ENCODE measurements around the gene ADRA2C. TPM values are rescaled to one million over a fixed set of nuclear protein-coding genes. Genes with fewer than 3 reads are reported as not detected.

Gene ADRA2C
- total and polyA plus RNA-seq, 2 donors, result 0.33 to 4.4 TPM

GRCh38 chr4:3771164-3771809 lies 5.1 kb downstream of the ADRA2C start:
- DNase-seq (ENCODE audit: low read depth in 6 of 9, low spot score in 9 of 9), result no peak
- Histone ChIP-seq H3K4me1 (ENCODE audit: control insufficient read depth in 2 of 2, insufficient read depth in 2 of 2, low read length in 2 of 2) (no peaks in the 10 kb centered on the region), H3K4me3 (ENCODE audit: low read length in 2 of 2) (no peak overlapping the region), H3K27ac (ENCODE audit: low read depth in 1 of 2, low read length in 1 of 2) (no peak overlapping the region), H3K9me3 (ENCODE audit: control insufficient read depth in 2 of 2, insufficient read depth in 1 of 2, low read length in 1 of 2) (no peaks in the 10 kb centered on the region), H3K27me3 (ENCODE audit: control insufficient read depth in 2 of 2, insufficient read depth in 1 of 2, low read length in 1 of 2) (peaks cover 30 to 45% of the 10 kb centered on the region in 2 donors), H3K36me3 (ENCODE audit: control insufficient read depth in 2 of 2, insufficient read depth in 2 of 2, low read length in 1 of 2) (no peaks in the 10 kb centered on the region)
- 78% methylated on average over 20 of the region's 20 CpGs for WGBS

- WGBS, result 87% methylated on average over 24 of the region's 24 CpGs
- Histone ChIP-seq H3K9me3 (ENCODE audit: control insufficient read depth in 2 of 2, insufficient read depth in 1 of 2, low read length in 1 of 2) (no peaks in the 10 kb centered on the region), H3K27ac (ENCODE audit: low read depth in 1 of 2, low read length in 1 of 2) (no peak overlapping the region), H3K36me3 (ENCODE audit: control insufficient read depth in 2 of 2, insufficient read depth in 2 of 2, low read length in 1 of 2) (no peaks in the 10 kb centered on the region), H3K27me3 (ENCODE audit: control insufficient read depth in 2 of 2, insufficient read depth in 1 of 2, low read length in 1 of 2) (peaks cover 23 to 40% of the 10 kb centered on the region in 2 donors), H3K4me3 (ENCODE audit: low read length in 2 of 2) (no peak overlapping the region), H3K4me1 (ENCODE audit: control insufficient read depth in 2 of 2, insufficient read depth in 2 of 2, low read length in 2 of 2) (no peaks in the 10 kb centered on the region)
- DNase-seq (ENCODE audit: low read depth in 6 of 9, low spot score in 9 of 9), result no peak
Measured at GRCh38 chr4:3771939-3772495, 5.8 kb downstream of the ADRA2C start.

GRCh38 chr4:3772632-3773031 lies 6.4 kb downstream of the ADRA2C start:
- no peaks in the 10 kb centered on the region for H3K36me3 ChIP-seq (ENCODE audit: control insufficient read depth in 2 of 2, insufficient read depth in 2 of 2, low read length in 1 of 2)
- WGBS, result 79% methylated on average over 8 of the region's 8 CpGs
- no peak for DNase-seq (ENCODE audit: low read depth in 6 of 9, low spot score in 9 of 9)
- H3K9me3 ChIP-seq (ENCODE audit: control insufficient read depth in 2 of 2, insufficient read depth in 1 of 2, low read length in 1 of 2), result no peaks in the 10 kb centered on the region
- H3K27me3 ChIP-seq (ENCODE audit: control insufficient read depth in 2 of 2, insufficient read depth in 1 of 2, low read length in 1 of 2), result peaks cover 17 to 36% of the 10 kb centered on the region in 2 donors
- no peak overlapping the region for H3K27ac ChIP-seq (ENCODE audit: low read depth in 1 of 2, low read length in 1 of 2)
- H3K4me1 ChIP-seq (ENCODE audit: control insufficient read depth in 2 of 2, insufficient read depth in 2 of 2, low read length in 2 of 2), result no peaks in the 10 kb centered on the region
- H3K4me3 ChIP-seq (ENCODE audit: low read length in 2 of 2), result no peak overlapping the region

- WGBS, result 88% methylated on average over 17 of the region's 17 CpGs
- Histone ChIP-seq H3K27me3 (ENCODE audit: control insufficient read depth in 2 of 2, insufficient read depth in 1 of 2, low read length in 1 of 2) (peaks cover 8 to 27% of the 10 kb centered on the region in 2 donors), H3K4me3 (ENCODE audit: low read length in 2 of 2) (no peak overlapping the region), H3K4me1 (ENCODE audit: control insufficient read depth in 2 of 2, insufficient read depth in 2 of 2, low read length in 2 of 2) (no peaks in the 10 kb centered on the region), H3K36me3 (ENCODE audit: control insufficient read depth in 2 of 2, insufficient read depth in 2 of 2, low read length in 1 of 2) (no peaks in the 10 kb centered on the region), H3K9me3 (ENCODE audit: control insufficient read depth in 2 of 2, insufficient read depth in 1 of 2, low read length in 1 of 2) (no peaks in the 10 kb centered on the region), H3K27ac (ENCODE audit: low read depth in 1 of 2, low read length in 1 of 2) (no peak overlapping the region)
- no peak for DNase-seq (ENCODE audit: low read depth in 6 of 9, low spot score in 9 of 9)
Measured at GRCh38 chr4:3773552-3774001, 7.4 kb downstream of the ADRA2C start.

GRCh38 chr4:3774253-3774883 lies 8.2 kb downstream of the ADRA2C start:
- Histone ChIP-seq H3K27ac (ENCODE audit: low read depth in 1 of 2, low read length in 1 of 2) (no peak overlapping the region), H3K36me3 (ENCODE audit: control insufficient read depth in 2 of 2, insufficient read depth in 2 of 2, low read length in 1 of 2) (no peaks in the 10 kb centered on the region), H3K4me3 (ENCODE audit: low read length in 2 of 2) (no peak overlapping the region), H3K9me3 (ENCODE audit: control insufficient read depth in 2 of 2, insufficient read depth in 1 of 2, low read length in 1 of 2) (no peaks in the 10 kb centered on the region), H3K27me3 (ENCODE audit: control insufficient read depth in 2 of 2, insufficient read depth in 1 of 2, low read length in 1 of 2) (peaks cover 2 to 19% of the 10 kb centered on the region in 2 donors), H3K4me1 (ENCODE audit: control insufficient read depth in 2 of 2, insufficient read depth in 2 of 2, low read length in 2 of 2) (no peaks in the 10 kb centered on the region)
- no peak for DNase-seq (ENCODE audit: low read depth in 6 of 9, low spot score in 9 of 9)
- WGBS, result 86% methylated on average over 19 of the region's 19 CpGs

GRCh38 chr4:3775005-3775404 lies 8.8 kb downstream of the ADRA2C start:
- WGBS, result 69% methylated on average over 16 of the region's 16 CpGs
- Histone ChIP-seq H3K4me3 (ENCODE audit: low read length in 2 of 2) (no peak overlapping the region), H3K27me3 (ENCODE audit: control insufficient read depth in 2 of 2, insufficient read depth in 1 of 2, low read length in 1 of 2) (peaks cover 2 to 13% of the 10 kb centered on the region in 2 donors), H3K36me3 (ENCODE audit: control insufficient read depth in 2 of 2, insufficient read depth in 2 of 2, low read length in 1 of 2) (no peaks in the 10 kb centered on the region), H3K27ac (ENCODE audit: low read depth in 1 of 2, low read length in 1 of 2) (no peak overlapping the region), H3K9me3 (ENCODE audit: control insufficient read depth in 2 of 2, insufficient read depth in 1 of 2, low read length in 1 of 2) (no peaks in the 10 kb centered on the region), H3K4me1 (ENCODE audit: control insufficient read depth in 2 of 2, insufficient read depth in 2 of 2, low read length in 2 of 2) (no peaks in the 10 kb centered on the region)
- DNase-seq (ENCODE audit: low read depth in 6 of 9, low spot score in 9 of 9), result no peak

- H3K27ac ChIP-seq (ENCODE audit: low read depth in 1 of 2, low read length in 1 of 2), result no peak overlapping the region
Measured at GRCh38 chr4:3775576-3775975, 9.4 kb downstream of the ADRA2C start.

GRCh38 chr4:3776166-3777032 lies 10.2 kb downstream of the ADRA2C start:
- no peak for DNase-seq (ENCODE audit: low read depth in 6 of 9, low spot score in 9 of 9)
- Histone ChIP-seq H3K36me3 (ENCODE audit: control insufficient read depth in 2 of 2, insufficient read depth in 2 of 2, low read length in 1 of 2) (no peaks in the 10 kb centered on the region), H3K4me3 (ENCODE audit: low read length in 2 of 2) (no peak overlapping the region), H3K9me3 (ENCODE audit: control insufficient read depth in 2 of 2, insufficient read depth in 1 of 2, low read length in 1 of 2) (peaks cover 0 to 6% of the 10 kb centered on the region in 2 donors), H3K27me3 (ENCODE audit: control insufficient read depth in 2 of 2, insufficient read depth in 1 of 2, low read length in 1 of 2) (peaks cover 0 to 3% of the 10 kb centered on the region in 2 donors), H3K4me1 (ENCODE audit: control insufficient read depth in 2 of 2, insufficient read depth in 2 of 2, low read length in 2 of 2) (no peaks in the 10 kb centered on the region), H3K27ac (ENCODE audit: low read depth in 1 of 2, low read length in 1 of 2) (no peak overlapping the region)
- WGBS, result 91% methylated on average over 22 of the region's 22 CpGs

More at GRCh38 chr4:3775576-3775975, 9.4 kb downstream of the ADRA2C start:
- Histone ChIP-seq H3K4me3 (ENCODE audit: low read length in 2 of 2) (no peak overlapping the region), H3K9me3 (ENCODE audit: control insufficient read depth in 2 of 2, insufficient read depth in 1 of 2, low read length in 1 of 2) (no peaks in the 10 kb centered on the region), H3K27me3 (ENCODE audit: control insufficient read depth in 2 of 2, insufficient read depth in 1 of 2, low read length in 1 of 2) (peaks cover 0 to 9% of the 10 kb centered on the region in 2 donors), H3K4me1 (ENCODE audit: control insufficient read depth in 2 of 2, insufficient read depth in 2 of 2, low read length in 2 of 2) (no peaks in the 10 kb centered on the region), H3K36me3 (ENCODE audit: control insufficient read depth in 2 of 2, insufficient read depth in 2 of 2, low read length in 1 of 2) (no peaks in the 10 kb centered on the region)
- WGBS, result 71% methylated on average over 4 of the region's 4 CpGs
- DNase-seq (ENCODE audit: low read depth in 6 of 9, low spot score in 9 of 9), result no peak

- WGBS, result 88% methylated on average over 5 of the region's 5 CpGs
- Histone ChIP-seq H3K27ac (ENCODE audit: low read depth in 1 of 2, low read length in 1 of 2) (no peak overlapping the region), H3K4me3 (ENCODE audit: low read length in 2 of 2) (no peak overlapping the region), H3K27me3 (ENCODE audit: control insufficient read depth in 2 of 2, insufficient read depth in 1 of 2, low read length in 1 of 2) (no peaks in the 10 kb centered on the region), H3K9me3 (ENCODE audit: control insufficient read depth in 2 of 2, insufficient read depth in 1 of 2, low read length in 1 of 2) (peaks cover 0 to 9% of the 10 kb centered on the region in 2 donors), H3K36me3 (ENCODE audit: control insufficient read depth in 2 of 2, insufficient read depth in 2 of 2, low read length in 1 of 2) (no peaks in the 10 kb centered on the region), H3K4me1 (ENCODE audit: control insufficient read depth in 2 of 2, insufficient read depth in 2 of 2, low read length in 2 of 2) (no peaks in the 10 kb centered on the region)
- no peak for DNase-seq (ENCODE audit: low read depth in 6 of 9, low spot score in 9 of 9)
Measured at GRCh38 chr4:3777033-3777390, 10.8 kb downstream of the ADRA2C start.
